NCI-H1092 (cell line): ENCODE results near the gene SAP25.

Experiments used
- DNase-seq: peaks from one replicate; lab custom pipeline; 2025; lab: John Stamatoyannopoulos, UW

The SAP25 gene

DNA sequence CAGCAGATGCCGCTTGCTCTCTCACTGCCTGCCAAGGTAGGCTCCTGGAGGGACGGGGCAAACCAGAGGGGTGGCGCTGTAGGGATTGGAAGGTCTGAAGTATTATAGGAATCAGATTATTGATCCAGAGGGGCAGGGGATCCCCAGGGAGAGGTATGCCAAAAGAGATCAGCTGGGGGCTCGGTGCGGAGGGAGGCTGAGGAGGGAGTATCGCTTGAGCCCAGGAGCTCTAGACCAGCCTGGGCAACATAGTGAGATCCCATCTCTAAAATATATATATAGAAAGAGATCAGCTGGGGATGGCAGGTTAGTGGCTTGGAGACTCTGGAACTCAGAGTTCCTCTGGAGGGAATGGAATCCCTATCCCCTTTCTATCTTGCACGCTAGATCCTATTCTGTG, 21.5 kb upstream of the SAP25 start:
- DNase-seq: no peak

DNA sequence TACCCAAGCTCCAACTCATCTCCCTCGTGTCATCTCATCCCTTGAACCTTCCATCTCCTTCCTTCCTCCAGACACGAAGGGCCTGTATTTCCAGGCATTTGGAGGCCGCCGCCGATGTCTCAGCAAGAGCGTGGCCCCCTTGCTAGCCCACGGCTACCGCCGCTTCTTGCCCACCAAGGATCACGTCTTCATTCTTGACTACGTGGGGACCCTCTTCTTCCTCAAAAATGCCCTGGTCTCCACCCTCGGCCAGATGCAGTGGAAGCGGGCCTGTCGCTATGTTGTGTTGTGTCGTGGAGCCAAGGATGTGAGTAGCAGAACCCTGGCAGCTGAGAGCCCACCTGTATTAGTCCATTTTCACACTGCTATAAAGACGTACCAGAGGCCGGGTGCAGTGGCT, 17.9 kb upstream of the SAP25 start:
- no peak for DNase-seq

DNA sequence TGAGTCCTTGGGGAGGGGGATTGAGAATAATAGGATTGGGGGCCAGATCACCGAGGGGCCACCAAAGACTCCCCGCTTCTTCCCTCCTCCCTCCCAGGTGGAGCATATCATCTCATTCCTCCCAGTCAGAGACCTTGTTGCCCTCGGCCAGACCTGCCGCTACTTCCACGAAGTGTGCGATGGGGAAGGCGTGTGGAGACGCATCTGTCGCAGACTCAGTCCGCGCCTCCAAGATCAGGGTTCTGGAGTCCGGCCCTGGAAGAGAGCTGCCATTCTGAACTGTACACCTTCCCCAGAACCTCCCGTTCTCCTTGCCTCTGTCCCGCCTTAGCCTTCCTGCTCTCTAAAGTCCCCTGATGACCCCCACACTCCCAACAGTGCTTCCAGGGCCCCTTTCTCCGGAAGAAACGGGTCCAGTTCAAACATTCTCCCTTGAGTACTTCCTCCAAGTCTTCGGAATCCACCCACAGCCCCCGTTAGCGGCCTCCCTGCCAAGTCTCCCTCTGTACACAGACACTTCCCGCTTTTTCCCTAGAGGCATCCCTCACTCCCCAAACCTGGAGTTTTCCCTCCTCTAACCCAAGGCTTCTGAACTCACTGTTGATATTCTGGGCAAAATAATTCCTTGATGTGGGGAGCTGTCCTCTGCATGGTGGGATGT, 16.5 kb upstream of the SAP25 start:
- no peak for DNase-seq

DNA sequence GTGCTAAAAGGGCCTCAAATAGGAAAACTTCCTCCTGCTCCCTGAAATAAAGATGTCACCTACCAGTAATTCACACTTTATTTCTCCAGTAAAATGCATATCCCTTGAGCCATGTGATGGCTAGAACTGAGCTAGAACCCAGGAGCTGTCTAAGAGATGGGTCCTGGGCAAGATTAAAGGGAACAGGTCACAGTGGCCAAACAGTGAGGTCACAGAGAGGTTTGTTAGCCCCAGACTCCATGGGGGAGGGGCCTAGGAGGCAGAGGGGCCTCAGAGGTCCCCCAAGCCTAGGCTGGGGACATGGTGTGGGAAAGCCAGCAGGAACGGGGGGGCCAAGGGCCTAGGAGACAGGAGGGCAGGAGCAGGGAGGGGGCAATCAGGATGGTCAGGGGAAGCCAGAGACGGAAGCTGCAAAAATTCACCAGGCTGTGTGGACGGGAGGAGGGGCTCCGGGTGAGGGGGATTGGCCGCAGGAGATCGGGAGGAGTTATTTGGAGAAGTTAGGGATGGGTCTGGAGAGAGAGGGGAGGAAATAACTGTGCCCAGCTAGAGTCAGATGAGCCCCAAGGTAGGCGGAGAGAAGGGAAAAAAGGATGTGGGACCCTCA, 15.7 kb upstream of the SAP25 start:
- no peak for DNase-seq

DNA sequence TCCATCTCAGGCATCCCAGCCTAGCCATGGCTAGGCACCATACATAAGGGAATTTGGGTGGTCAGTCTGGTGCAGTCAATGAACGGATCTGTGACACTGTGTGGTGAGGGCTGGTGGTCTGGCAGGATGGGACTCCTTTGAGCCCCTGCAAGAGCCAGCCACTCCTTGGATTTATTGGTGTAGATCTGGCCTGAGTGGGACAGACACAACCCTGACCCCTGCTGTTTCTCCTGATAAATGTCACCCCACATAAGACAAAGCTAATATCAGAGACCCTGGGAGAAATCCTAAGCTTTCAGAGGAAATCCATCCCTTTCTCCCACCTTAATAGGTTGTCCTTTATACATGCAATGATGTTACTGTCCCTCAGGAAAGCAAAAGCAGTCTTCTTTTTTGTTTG, 14.7 kb upstream of the SAP25 start:
- DNase-seq: no peak

DNA sequence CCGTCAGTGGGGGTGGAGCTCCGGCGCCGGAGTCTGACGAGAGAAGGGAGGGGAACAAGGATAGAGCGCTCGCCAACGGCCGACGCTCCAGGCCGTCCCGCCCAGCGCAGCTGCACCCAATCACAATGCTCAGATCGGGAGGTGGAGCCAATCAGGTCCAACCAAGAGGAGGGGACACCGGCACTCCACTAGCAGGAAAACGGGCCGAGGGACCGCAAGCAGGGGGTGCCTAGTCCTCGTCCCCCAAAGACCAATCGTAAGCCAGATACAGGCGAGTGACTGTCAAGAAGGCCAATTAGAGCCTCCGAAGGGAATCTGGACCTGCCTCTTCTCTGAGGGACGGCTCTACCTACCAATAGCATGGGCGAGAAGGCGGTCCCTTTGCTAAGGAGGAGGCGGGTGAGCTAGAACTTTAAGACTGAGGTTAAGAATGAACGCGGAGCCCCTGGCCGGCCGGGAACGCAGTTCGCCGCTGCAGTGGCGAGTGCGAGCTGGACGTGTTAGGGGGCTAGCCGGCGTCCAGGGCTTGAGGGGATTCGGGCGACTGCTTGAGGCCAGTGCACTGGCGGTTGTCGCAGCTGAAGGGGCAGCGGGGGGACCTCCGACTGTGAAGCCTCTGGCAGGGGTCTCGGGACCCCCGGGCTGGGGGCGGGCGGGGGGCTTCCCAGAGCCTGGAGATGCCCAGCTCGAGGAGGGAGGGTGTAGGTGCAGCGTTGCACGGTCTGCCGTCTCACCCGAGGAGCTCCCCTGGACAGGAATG, 12.7 kb upstream of the SAP25 start, which contains the start of gene FBXO24:
Gene FBXO24, plus strand, starts transcription at position 63 of the 760 bp plus-strand sequence. Its CDS starts 298 bp downstream, at position 361.
- DNase-seq: peak; percentile 100

DNA sequence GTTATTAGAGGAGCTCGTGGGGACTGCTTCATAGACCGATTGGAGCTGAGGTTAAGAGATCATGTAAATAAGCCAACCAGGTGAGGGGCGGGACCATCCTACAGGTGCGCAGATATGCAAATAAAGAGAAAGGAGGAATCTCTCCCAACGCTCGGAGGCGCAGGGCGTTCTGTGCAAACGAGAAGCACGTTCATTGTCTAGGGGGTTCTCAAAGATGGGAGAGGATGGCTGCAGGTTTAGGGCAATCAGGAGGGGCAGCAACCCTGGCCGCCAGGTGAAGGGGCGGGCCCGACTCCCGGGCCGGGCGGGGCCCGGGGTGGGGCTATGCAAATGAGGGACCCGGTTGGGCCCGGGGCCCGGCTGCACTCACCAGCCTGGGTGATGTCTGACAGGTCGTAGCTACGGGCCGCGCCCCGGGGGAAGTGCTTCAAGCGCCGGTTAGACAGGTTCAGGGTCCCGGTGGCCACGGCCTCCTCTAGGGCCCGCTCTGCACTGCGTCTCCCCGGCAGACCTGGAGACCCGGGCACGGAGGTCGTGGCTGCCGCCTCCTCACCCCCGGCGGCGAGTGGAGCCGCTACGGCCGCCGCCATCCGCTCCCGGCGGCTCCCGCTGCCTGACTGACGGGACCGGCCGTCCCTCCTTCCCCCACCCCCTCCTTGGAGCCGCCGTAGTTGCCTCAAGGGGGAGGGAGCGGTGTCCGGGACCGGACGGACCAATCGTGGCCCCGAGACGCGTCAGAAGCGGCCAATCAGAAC, 12.0 kb upstream of the SAP25 start, which contains the start of gene LRCH4:
Gene LRCH4, minus strand, starts transcription at position 619 of the 755 bp plus-strand sequence. Its CDS starts 29 bp downstream, at position 590.
- DNase-seq: no peak

DNA sequence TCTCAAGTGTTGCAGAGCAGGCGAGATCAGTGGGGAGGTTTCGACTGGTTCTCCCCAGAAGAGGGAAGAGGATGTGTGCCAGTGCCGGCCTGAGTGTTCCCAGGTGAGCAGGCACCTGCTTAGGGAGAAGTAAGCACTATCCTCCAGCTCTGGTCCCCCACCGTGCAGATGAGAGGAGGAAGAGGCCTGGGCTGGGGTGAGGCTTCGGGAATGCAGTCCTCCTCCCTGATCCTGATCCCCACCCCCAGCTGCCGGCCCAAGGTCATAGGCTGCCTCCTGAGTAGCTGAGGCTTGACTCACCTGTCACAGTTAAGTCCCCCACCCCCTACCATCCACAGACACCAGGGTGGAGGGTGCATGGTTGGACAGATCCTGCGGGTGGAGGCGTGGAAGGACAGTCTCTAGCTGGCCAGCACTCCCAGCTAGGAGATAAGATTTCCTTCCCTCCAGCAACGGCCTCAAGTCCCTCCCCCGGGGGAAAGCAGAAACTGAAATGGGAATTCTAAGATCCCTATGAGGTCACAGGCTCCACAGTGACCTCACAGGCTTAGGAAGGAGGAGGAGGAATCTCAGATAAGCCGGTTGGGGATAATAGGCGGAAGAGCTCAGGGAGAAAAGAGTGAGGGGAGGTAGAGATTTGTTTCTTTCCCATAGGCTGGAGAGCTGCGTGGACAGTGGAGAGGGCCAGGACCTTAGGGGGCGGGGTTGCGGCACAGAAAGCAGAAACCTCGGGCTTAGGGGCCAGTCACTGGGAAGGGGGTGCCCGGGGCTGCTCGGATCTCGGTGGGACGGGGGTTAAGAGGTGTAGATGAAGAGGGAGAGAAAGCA, 11.2 kb upstream of the SAP25 start:
- DNase-seq: no peak

DNA sequence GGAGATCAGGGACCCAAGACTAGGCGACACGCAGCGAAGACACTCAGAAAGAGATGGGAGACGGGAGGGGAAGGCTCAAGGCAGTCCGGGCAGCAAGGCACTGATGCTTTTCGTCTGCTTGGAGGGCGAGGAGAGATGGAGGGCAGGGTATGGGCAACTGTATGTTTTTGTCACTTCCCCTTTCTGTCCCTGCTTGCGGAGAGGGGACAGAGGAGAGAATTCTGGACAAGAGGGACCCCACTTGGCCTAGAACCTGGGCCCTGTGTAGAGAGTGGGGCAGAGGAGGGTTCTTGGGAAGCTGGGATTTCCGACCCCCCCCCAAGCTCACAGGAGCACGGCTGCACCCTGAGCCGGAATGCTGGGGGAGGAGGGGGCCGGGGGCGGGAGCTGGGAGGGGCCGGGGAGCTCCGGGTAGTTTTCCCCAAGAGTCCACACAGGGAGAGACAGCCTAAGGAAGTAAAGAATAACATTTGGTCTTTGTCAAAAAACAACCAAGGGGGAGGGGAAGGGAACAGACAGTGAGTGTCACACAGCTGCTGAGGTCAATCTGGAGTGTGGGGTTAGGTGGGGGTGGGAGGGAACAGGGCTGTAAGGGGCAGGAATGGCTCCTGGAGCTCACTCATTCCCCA, 10.5 kb upstream of the SAP25 start:
- no peak for DNase-seq

DNA sequence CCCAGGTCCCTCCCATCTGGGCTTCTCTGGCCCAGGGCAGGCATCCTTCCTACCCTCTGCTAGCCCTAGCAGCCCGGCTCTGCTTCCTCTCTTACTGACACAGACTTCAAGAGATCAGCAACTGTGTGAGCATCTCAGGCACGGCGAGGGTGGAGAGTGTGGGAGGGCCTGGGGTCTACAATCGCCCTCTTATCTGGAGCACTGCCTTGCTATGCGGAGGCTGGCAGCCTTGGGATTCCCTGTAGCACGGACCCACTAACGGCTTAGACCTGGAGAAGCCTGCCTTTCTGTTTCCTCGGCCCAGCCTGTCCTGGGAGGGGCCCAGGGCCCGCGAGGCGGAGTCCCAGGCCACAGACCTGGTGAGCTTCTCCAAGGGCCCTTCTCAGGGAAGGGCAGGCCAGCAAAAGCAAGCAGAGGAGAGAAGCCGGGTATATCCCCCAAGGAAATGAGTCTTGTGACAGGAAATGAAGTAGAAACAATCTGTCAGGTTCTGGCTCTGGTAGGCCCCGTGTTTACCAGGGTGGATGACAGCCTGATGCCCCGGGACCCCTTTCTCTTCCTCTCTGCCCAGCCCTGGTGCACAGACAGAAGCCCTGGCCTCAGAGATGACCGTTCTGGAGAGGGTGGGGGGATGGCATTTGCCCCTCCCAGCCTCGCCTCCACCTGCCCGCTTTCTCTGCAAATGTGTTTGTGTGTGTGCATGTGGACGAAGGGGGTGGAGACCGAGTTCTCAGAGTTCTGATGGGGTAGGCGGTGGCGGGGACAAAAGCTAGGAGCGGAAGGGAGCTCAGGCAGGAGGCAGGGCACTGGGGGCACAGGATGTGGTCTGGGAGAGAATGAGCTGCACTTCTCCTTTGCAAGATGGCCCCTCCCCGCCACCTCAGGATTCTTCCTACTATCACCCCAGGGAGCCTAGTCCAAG, 9.7 kb upstream of the SAP25 start:
- no peak for DNase-seq

DNA sequence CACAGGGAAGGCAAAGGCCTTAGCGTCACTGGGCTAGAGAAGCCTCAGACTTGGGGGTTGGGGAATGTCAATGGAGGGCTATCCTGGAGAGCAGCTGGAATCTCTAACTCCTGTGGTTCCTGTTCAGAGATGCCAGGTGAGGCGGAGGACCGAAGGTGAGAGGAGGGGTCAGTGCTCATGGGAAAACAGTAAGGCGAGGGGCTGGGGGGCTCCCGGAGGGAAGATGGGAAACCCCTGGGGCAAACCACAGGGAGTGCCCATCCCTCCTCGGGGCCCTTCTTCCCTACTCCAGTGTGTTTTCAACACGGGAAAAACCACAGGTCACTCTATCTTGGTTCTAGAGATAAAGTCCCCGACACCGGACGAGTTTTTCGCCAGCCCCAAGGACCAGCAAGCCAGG, 8.9 kb upstream of the SAP25 start:
- DNase-seq: no peak

DNA sequence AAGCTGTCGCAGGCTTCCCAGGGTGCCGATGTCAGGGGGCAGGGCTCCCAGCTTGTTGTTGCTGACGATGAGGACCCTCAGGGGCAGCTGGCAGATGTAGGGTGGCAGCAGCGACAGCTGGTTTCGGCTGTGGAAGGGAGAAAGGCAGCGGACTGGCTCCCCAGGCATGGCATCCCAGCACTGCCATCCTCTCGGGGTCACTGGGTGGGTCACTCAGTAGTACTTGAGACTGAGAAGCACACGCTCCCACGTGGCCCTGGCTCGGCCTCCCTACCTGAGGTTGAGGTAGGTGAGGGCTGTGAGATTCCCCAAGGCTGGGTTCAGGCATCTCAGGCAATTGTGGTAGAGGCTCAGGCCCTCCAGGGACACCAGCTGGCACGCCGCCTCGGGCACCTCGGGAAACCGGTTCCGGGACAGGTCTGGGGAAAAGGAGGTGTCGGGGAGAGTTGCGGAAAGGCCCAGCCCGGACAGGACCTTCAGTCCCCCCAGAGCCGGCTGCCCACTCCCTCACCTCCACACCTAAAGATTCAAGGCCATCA, 8.4 kb upstream of the SAP25 start:
- DNase-seq: no peak

DNA sequence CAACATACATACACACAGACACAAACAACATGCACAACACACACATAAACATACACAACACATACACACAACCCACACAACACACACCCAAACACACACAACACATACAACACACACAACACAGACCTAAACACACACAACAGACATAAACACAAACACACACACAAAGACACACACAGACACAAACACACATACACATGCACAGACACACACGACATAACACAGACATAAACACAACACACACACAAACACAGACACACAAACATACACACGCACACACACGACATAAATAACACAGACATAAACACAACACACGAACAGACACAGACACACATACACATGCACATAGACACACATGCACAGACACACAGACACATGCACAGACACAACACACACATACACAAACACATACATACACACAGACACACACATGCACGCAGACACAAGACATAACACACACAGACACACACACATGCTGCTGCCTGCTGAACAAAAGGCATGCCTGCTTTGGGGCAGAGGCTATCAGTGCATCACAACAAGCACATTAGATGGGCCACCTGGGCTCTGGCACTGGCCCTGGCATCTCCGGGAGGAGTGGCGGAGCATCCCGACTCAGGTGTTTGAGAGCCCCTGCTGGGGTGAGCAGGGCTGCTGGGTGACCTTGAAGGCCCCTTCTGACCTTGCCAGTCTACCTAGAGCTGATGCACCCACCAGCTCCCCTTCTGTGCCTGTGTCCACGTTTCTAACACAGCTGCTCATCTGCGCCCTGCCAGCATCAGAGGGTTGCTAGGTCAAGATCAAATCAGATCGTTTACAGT, 7.0 kb upstream of the SAP25 start:
- no peak for DNase-seq

DNA sequence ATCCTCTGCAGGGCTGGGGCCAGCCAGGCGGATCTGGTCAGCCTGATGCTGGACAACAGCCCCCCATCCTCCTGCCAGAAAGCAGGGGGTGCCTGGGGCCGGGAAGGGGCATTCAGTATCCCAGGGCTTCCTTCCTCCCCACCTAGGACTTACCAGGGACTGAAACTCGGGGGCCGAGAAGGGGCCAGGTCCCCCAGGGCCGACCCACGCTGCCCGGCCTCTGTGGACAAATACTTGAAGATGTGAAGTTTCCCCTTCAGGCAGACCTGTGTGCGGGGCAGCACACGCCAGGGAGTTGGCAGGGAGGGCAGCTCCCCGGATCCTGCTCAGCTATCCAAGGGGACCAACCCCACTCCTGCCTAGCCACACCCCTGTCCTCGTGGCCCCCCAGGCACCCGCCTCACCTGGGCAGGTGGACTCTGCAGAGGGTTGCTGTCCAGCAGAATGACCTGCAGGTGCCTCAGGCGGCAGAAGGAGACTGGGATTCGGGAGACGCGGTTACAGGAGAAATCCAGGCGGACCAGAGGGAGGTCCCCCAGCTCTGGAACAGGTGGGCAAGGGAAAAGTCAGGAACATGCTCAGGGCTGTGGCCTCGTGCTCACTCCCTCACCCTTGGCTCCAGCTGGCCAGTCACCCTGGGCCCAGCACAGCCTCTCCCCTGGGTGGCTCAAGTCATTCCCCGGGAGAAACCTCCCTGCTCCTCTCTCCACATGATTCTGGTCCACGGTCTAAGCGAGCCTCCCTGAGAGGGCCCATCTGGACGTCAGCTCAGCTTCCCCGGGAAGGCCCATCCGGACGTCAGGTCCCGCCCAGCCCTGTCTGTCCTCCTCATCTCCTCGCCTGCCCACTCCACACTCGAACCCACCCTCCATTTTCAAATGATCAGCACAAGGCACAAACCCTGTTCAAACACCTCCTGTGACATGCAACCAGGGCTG, 4.8 kb upstream of the SAP25 start:
- DNase-seq: no peak

DNA sequence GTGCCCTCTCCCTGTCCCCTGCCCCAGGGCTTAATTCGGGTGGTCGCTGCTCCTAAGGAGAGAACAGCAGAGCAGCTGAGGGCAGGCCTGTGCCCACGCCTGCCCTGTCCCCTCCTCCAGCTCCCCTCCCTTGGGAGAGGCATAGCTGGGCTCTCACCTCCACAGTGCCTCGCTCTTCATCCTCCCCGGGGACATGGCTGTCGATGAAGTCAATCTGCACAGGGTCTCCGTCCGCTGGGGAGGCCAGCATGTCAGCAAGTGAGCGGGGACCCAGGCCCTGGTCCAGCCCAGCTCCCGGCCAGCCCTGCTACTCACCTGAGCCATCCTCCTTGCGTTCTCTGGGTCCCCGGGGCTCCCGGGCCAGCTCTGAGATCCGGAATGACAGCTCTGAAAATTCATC, 3.8 kb upstream of the SAP25 start:
- no peak for DNase-seq

DNA sequence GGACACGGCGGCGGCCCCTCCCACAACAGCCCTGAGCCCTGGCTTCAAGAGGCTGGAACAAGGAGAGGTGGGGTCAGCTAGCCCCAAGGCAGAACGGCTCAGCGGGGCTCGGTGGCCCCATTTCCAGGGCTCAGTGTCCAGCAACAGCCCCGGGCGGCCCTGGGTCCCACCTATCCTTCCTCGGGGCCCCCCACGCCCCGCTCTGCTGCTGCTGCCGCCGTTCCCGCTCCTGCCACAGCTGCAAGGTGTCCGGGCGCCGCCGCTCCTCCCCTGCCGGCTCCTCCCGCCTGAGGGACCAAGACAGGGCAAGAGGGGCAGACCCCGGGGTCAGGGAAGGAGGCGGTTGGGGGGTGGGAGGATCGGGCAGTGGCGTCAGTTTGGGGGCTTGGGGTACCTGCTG, 3.4 kb upstream of the SAP25 start:
- DNase-seq: no peak

DNA sequence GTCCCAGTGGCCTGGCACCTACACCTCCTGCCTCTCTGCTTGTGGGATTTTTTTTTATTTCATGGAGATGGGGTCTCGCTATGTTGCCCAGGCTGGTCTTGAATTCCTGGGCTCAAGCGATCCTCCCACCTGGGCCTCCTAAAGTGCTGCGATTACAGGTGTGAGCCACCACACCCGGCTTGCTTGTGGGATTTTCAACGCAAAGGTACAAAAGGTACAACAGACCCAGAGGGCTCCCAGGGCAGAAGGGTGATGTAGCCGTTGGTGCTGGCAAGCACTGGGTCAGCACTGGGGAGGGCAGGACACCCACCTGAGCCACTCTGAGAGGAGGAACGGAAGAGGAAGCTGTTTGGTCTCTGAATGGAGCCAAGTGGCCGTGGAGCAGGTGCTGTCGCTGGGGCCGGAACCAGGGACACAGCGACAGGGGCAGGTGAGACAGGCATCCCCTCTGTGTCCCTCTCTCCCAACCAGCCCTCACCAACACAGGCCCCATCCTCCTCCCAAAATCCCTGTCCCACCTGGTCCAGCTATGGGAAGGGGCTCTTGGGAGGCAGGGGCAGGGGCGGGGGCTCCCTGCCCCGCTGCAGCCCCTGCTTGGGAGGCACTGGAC, 2.8 kb upstream of the SAP25 start:
- no peak for DNase-seq
